Activated B cell treated with CpG ODN at 0.5 μM for 24 hours (primary cell): ENCODE results near the gene FMNL2. TPM values are rescaled to one million over a fixed set of nuclear protein-coding genes. Genes with fewer than 3 reads are reported as not detected.
"Not testable (repeated sequence)": the region's sequence is repeated elsewhere in the genome, so short reads cannot be mapped to it uniquely, and the experiment has no call there.

Source experiments
- ATAC-seq: fragments of 200-7000 bp; cut with Tn5 transposase; one replicate; pipeline ENCODE4 v1.10.0; 2021; ENCODE audit warnings: low read depth, mild to moderate bottlenecking, moderate library complexity
- CTCF ChIA-PET: fragments of 350-600 bp; sonication (Branson Sonifier 250); formaldehyde crosslinking; loops from one replicate; lab custom pipeline; 2021; ENCODE audit warnings: antibody characterized with exemption; lab: Charles Lee
- POLR2A ChIA-PET: fragments of 350-600 bp; sonication (Branson Sonifier 250); formaldehyde crosslinking; loops from one replicate; lab custom pipeline; 2021; ENCODE audit warnings: antibody characterized with exemption; lab: Charles Lee
- DNase-seq: peaks from one replicate; pipeline ENCODE4 v3.0.0; 2022
- H3K27ac Mint-ChIP-seq: one replicate; pipeline ENCODE4 v1.8.0; 2020; ENCODE audit warnings: mixed read lengths
- H3K27me3 Mint-ChIP-seq: one replicate; pipeline ENCODE4 v1.8.0; 2021; ENCODE audit warnings: mixed read lengths
- H3K36me3 Mint-ChIP-seq: one replicate; pipeline ENCODE4 v1.8.0; 2021; ENCODE audit warnings: low read depth, mixed read lengths
- H3K4me1 Mint-ChIP-seq: one replicate; pipeline ENCODE4 v1.8.0; 2021; ENCODE audit warnings: mixed read lengths
- H3K4me3 Mint-ChIP-seq: one replicate; pipeline ENCODE4 v1.8.0; 2020; ENCODE audit warnings: mild to moderate bottlenecking, mixed read lengths
- H3K9me3 Mint-ChIP-seq: one replicate; pipeline ENCODE4 v1.8.0; 2020; ENCODE audit warnings: mixed read lengths
- CTCF ChIP-seq: fragments of 200-600 bp; IDR thresholded peaks from one replicate; pipeline ENCODE4 v1.8.0; 2022; ENCODE audit warnings: antibody characterized with exemption, mild to moderate bottlenecking
- intact Hi-C: fragments of 100-400 bp; cut with micrococcal nuclease; formaldehyde crosslinking; loops from one replicate; pipeline ENCODE4 v1.15.1; 2024
- total RNA-seq: library from RNA; stranded (reverse); gene quantifications from 2 replicates; pipeline ENCODE4 v1.2.3, GENCODE V29; 2022

Gene FMNL2
- total RNA-seq, 1 donor from 2014 or later, result 4.0 TPM

GRCh38 chr2:152518641-152519580 is 183.9 kb downstream of the FMNL2 start:
- POLR2A ChIA-PET, result no interaction called here
- intact Hi-C loops, result no loop called here

GRCh38 chr2:152519581-152519952 is 184.6 kb downstream of the FMNL2 start:
- no peak overlapping the region for H3K27ac Mint-ChIP-seq
- DNase-seq (no peak), ATAC-seq (no peak)
- H3K4me3 Mint-ChIP-seq, result no peak overlapping the region
- POLR2A ChIA-PET, result no interaction called here
- no peaks in the 10 kb centered on the region for H3K4me1 Mint-ChIP-seq
- intact Hi-C loops, result no loop called here
- CTCF ChIA-PET, result no interaction called here
- no peaks in the 10 kb centered on the region for H3K27me3 Mint-ChIP-seq
- no peaks in the 10 kb centered on the region for H3K9me3 Mint-ChIP-seq
- TF ChIP-seq CTCF, result no peak
- no peaks in the 10 kb centered on the region for H3K36me3 Mint-ChIP-seq

More at GRCh38 chr2:152518641-152519580, 183.9 kb downstream of the FMNL2 start:
- ATAC-seq, result no peak
- CTCF ChIA-PET, result no interaction called here
- TF ChIP-seq CTCF, result no peak
- H3K9me3 Mint-ChIP-seq, result no peaks in the 10 kb centered on the region
- H3K27ac Mint-ChIP-seq, result no peak overlapping the region
- DNase-seq, result no peak
- no peaks in the 10 kb centered on the region for H3K36me3 Mint-ChIP-seq
- no peaks in the 10 kb centered on the region for H3K27me3 Mint-ChIP-seq
- no peak overlapping the region for H3K4me3 Mint-ChIP-seq
- no peaks in the 10 kb centered on the region for H3K4me1 Mint-ChIP-seq

GRCh38 chr2:152520759-152521158 is 185.8 kb downstream of the FMNL2 start:
- intact Hi-C loops, result no loop called here
- no peaks in the 10 kb centered on the region for H3K9me3 Mint-ChIP-seq
- no peak for ATAC-seq
- no peaks in the 10 kb centered on the region for H3K27me3 Mint-ChIP-seq
- H3K36me3 Mint-ChIP-seq, result no peaks in the 10 kb centered on the region
- no peak for DNase-seq
- no peak overlapping the region for H3K4me3 Mint-ChIP-seq
- TF ChIP-seq CTCF, result no peak
- no peaks in the 10 kb centered on the region for H3K4me1 Mint-ChIP-seq
- POLR2A ChIA-PET, result no interaction called here
- CTCF ChIA-PET, result no interaction called here
- no peak overlapping the region for H3K27ac Mint-ChIP-seq

- intact Hi-C loops, H3K9me3 Mint-ChIP-seq, H3K4me3 Mint-ChIP-seq, DNase-seq, POLR2A ChIA-PET, H3K4me1 Mint-ChIP-seq, H3K27ac Mint-ChIP-seq, H3K27me3 Mint-ChIP-seq, CTCF ChIA-PET, ATAC-seq, H3K36me3 Mint-ChIP-seq: not testable (repeated sequence)
These were observed 187.5 kb downstream of the FMNL2 start for GRCh38 chr2:152522446-152522845.

GRCh38 chr2:152523091-152523490 is 188.1 kb downstream of the FMNL2 start:
- no peaks in the 10 kb centered on the region for H3K27me3 Mint-ChIP-seq
- H3K9me3 Mint-ChIP-seq, result no peaks in the 10 kb centered on the region
- H3K27ac Mint-ChIP-seq, result no peak overlapping the region

More at GRCh38 chr2:152523091-152523490, 188.1 kb downstream of the FMNL2 start:
- intact Hi-C loops, result no loop called here
- ChIA-PET POLR2A (no interaction called here), CTCF (no interaction called here)
- ATAC-seq (no peak), DNase-seq (no peak)
- no peak for TF ChIP-seq CTCF
- H3K4me1 Mint-ChIP-seq, result no peaks in the 10 kb centered on the region
- H3K36me3 Mint-ChIP-seq, result no peaks in the 10 kb centered on the region
- H3K4me3 Mint-ChIP-seq, result no peak overlapping the region
